GM12878 (cell line): ENCODE measurements around the gene FAM161A. TPM values are rescaled to one million over a fixed set of nuclear protein-coding genes. Genes with fewer than 3 reads are reported as not detected.

Source experiments
- ATAC-seq: fragments of 200-7000 bp; cut with Tn5 transposase; 3 replicates; pipeline ENCODE4 v1.9.1; 2020; ENCODE audit warnings: mild to moderate bottlenecking, moderate library complexity
- BruUV-seq: library from RNA; stranded (reverse); fragments of 400-500 nt; replicated peaks from 2 replicates; lab custom pipeline; 2021; lab: Mats Ljungman, UMichigan
- CTCF ChIA-PET: fragments of 300-600 bp; sonication (Branson Sonifier 250); formaldehyde crosslinking; extraction: SDS; loops from one replicate; lab custom pipeline; 2021; ENCODE audit warnings: inconsistent platforms; lab: Yijun Ruan, JAX
- POLR2A ChIA-PET: fragments of 350-600 bp; formaldehyde crosslinking; extraction: SDS; loops from one replicate; lab custom pipeline; 2021; ENCODE audit warnings: inconsistent platforms; lab: Charles Lee
- RAD21 ChIA-PET: fragments of 300-600 bp; sonication (Branson Sonifier 250); formaldehyde crosslinking; loops from one replicate; lab custom pipeline; 2023; ENCODE audit warnings: antibody characterized with exemption; ENCODE audit not compliant: unreplicated experiment; lab: Charles Lee
- SMC1A ChIA-PET: fragments of 300-600 bp; sonication (Branson Sonifier 250); formaldehyde crosslinking; loops from one replicate; lab custom pipeline; 2023; ENCODE audit not compliant: unreplicated experiment, uncharacterized antibody; lab: Charles Lee
- DNase-seq: peaks from one replicate; pipeline ENCODE4 v3.0.0-alpha.2; 2011; ENCODE audit warnings: low read depth, low spot score
- FAIRE-seq: peaks from 3 replicates; lab custom pipeline; 2011; peaks lifted over from hg19 to GRCh38; lab: Jason Lieb, UNC
- H2AFZ ChIP-seq: 2 replicates; pipeline ENCODE4 v1.6.0; 2011; ENCODE audit warnings: low read depth, low read length, control low read depth; ENCODE audit not compliant: control insufficient read depth
- H3K27ac ChIP-seq: 2 replicates; pipeline ENCODE4 v1.5.1; 2011; ENCODE audit warnings: control low read depth; ENCODE audit not compliant: control insufficient read depth, insufficient read depth
- H3K27me3 ChIP-seq, 2 experiments: replicated peaks in 1 of 2; 2 replicates each; pipeline versions ENCODE4 v1.6.0 to v1.6.1; 2011; ENCODE audit warnings: low read length in 1 of 2; ENCODE audit not compliant: control insufficient read depth in 2 of 2, insufficient read depth in 2 of 2
- H3K36me3 ChIP-seq, 2 experiments: 2 replicates each; pipeline ENCODE4 v1.5.1; 2011; ENCODE audit warnings: low read length in 1 of 2; ENCODE audit not compliant: control insufficient read depth in 2 of 2, insufficient read depth in 2 of 2
- H3K4me1 ChIP-seq: 2 replicates; pipeline ENCODE4 v1.6.1; 2011; ENCODE audit warnings: mild to moderate bottlenecking, low read length, moderate library complexity, mixed read lengths; ENCODE audit not compliant: control insufficient read depth, insufficient read depth
- H3K4me2 ChIP-seq: 2 replicates; pipeline ENCODE4 v1.6.0; 2011; ENCODE audit warnings: control low read depth; ENCODE audit not compliant: control insufficient read depth, insufficient read depth
- H3K4me3 ChIP-seq: fragments of 200-600 bp; sonication (generic); 2 replicates; pipeline ENCODE4 v1.5.1; 2016
- H3K79me2 ChIP-seq: 2 replicates; pipeline ENCODE4 v1.6.0; 2011; ENCODE audit warnings: low read length; ENCODE audit not compliant: control insufficient read depth, insufficient read depth
- H3K9ac ChIP-seq: 2 replicates; pipeline ENCODE4 v1.8.0; 2011; ENCODE audit warnings: low read length, control low read depth, mixed read lengths; ENCODE audit not compliant: control insufficient read depth, insufficient read depth
- H3K9me3 ChIP-seq: replicated peaks from 3 replicates; pipeline ENCODE4 v1.5.1; 2011; ENCODE audit warnings: mild to moderate bottlenecking, low read length; ENCODE audit not compliant: control insufficient read depth, insufficient read depth
- H4K20me1 ChIP-seq: 2 replicates; pipeline ENCODE4 v1.6.0; 2011; ENCODE audit not compliant: control insufficient read depth, insufficient read depth
- CBX3 ChIP-seq: fragments of 200-600 bp; sonication (generic); IDR thresholded peaks from 2 replicates; pipeline ENCODE4 v1.6.1; 2016; ENCODE audit warnings: low read depth, borderline replicate concordance
- CHD4 ChIP-seq: fragments of 200-600 bp; sonication (generic); IDR thresholded peaks from 2 replicates; pipeline ENCODE4 v1.6.1; 2016; ENCODE audit warnings: mild to moderate bottlenecking
- GATAD2B ChIP-seq: fragments of 450-650 bp; conservative IDR thresholded peaks from 2 replicates; pipeline ENCODE4 v1.6.1; 2017; ENCODE audit warnings: low read depth, mild to moderate bottlenecking, moderate library complexity
- HDGF ChIP-seq: fragments of 450-650 bp; IDR thresholded peaks from 2 replicates; pipeline ENCODE4 v1.6.1; 2016; ENCODE audit warnings: antibody characterized with exemption
- IRF4 ChIP-seq: IDR thresholded peaks from 2 replicates; pipeline ENCODE4 v1.6.1; 2011; ENCODE audit warnings: low read depth, low read length
- RBBP5 ChIP-seq: fragments of 200-600 bp; sonication (generic); conservative IDR thresholded peaks from 2 replicates; pipeline ENCODE4 v1.6.1; 2016
- SPI1 ChIP-seq: IDR thresholded peaks from 2 replicates; pipeline ENCODE4 v1.6.1; 2011; ENCODE audit warnings: low read depth, mild to moderate bottlenecking, low read length, moderate library complexity, borderline replicate concordance; ENCODE audit not compliant: insufficient read depth
- TCF7 ChIP-seq: IDR thresholded peaks from 2 replicates; pipeline ENCODE4 v1.6.1; 2014; ENCODE audit warnings: antibody characterized with exemption, borderline replicate concordance
- WGBS: methylation state at CpG from one replicate; pipeline ENCODE4 v1.1.6; 2016; ENCODE audit warnings: low lambda C conversion rate; ENCODE audit not compliant: insufficient replicate concordance, insufficient coverage; ENCODE audit errors: missing lambda C conversion rate; 5-methylcytosine and 5-hydroxymethylcytosine counted together
- in situ Hi-C: fragments of 300-500 bp; cut with MboI; formaldehyde crosslinking; loops from 9 replicates; pipeline ENCODE4 v1.14.3; 2018; ENCODE audit warnings: mixed read lengths
- intact Hi-C: fragments of 100-400 bp; cut with micrococcal nuclease; formaldehyde crosslinking; loops from one replicate; pipeline ENCODE4 v1.14.2; 2022; ENCODE audit not compliant: unreplicated experiment
- polyA plus RNA-seq, 11 experiments: library from polyadenylated mRNA; depleted of rRNA in 4 of 11; unstranded in 6 of 11; stranded (reverse) in 5 of 11; fragments of >200 nt; fragmentation: Nextera tagmentation in 4 of 11; fragmentation: Illumina TruSeq in 1 of 11; extraction: Ambion mirVana in 4 of 11; extraction: Trizol in 1 of 11; gene quantifications; 1 replicate in 1 of 11; 2 replicates in 10 of 11; pipeline versions ENCODE4 v1.2.1 to v1.2.3, GENCODE V29; 2011 to 2016; ENCODE audit warnings: inconsistent platforms in 2 of 11, missing spikeins in 2 of 11, low read depth in 1 of 11
- total RNA-seq, 4 experiments: library from RNA; depleted of rRNA in 3 of 4; stranded (reverse); fragments of >200 nt in 3 of 4; fragmentation: Illumina TruSeq in 1 of 4; extraction: Trizol in 1 of 4; gene quantifications; 2 replicates each; pipeline versions ENCODE4 v1.2.1 to v1.2.3, GENCODE V29; 2013 to 2021
- TF ChIP-seq, protein P1 (sequence below): IDR thresholded peaks from 2 replicates; pipeline ENCODE4 v1.6.1; 2012; ENCODE audit warnings: low read length, inconsistent platforms
- TF ChIP-seq, protein P2 (sequence below): IDR thresholded peaks from 2 replicates; pipeline ENCODE4 v1.6.1; 2012; ENCODE audit warnings: low read depth, low read length, improper control_type of control experiment
- TF ChIP-seq, protein P3 (sequence below): fragments of 450-650 bp; conservative IDR thresholded peaks from 2 replicates; pipeline ENCODE4 v1.6.1; 2017; ENCODE audit warnings: mild to moderate bottlenecking, moderate library complexity
- TF ChIP-seq, protein P4 (sequence below): fragments of 450-650 bp; IDR thresholded peaks from 2 replicates; pipeline ENCODE4 v1.6.1; 2017; ENCODE audit warnings: mild to moderate bottlenecking, low read depth, inconsistent platforms; ENCODE audit not compliant: poor library complexity, severe bottlenecking

FAM161A gene
- total and polyA plus RNA-seq, 10 of the 15 experiments (the other 5 are each of a cell fraction or from before 2014, with no cell fraction given): 2.2 to 12.2 (median 8.9) TPM

DNA sequence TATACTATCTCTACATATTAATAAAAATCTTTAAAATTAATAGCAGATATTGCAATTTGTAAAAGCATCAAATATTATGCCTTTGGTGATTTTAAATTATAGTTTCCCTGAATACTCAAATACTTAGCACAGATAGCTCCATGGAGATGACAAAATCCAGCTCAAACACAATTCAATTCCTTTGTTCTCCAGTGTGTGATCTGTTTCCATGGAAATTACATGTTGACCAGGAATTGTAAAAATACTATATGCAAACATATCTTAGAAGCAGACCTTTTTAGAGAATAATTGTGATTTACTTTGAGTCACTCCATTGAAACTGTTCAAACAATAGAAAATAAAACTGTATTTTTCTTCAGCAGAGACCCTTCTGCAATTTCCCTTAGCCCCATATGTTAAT lies 68.3 kb downstream of the FAM161A start:
- Histone ChIP-seq H3K4me1 (no peaks in the 10 kb centered on the region), H3K79me2 (no peaks in the 10 kb centered on the region)
- ATAC-seq: no peak
- no peak for TF ChIP-seq IRF4
- TF ChIP-seq GATAD2B: no peak
- TF ChIP-seq HDGF: no peak
- TF ChIP-seq, all 136 proteins: peak for 0
- H3K27ac ChIP-seq: no peak overlapping the region
- no peak overlapping the region for H2AFZ ChIP-seq
- H4K20me1 ChIP-seq: no peaks in the 10 kb centered on the region
- H3K9me3 ChIP-seq: no peaks in the 10 kb centered on the region
- no peaks in the 10 kb centered on the region for H3K36me3 ChIP-seq
- SMC1A ChIA-PET: no interaction called here
- in situ Hi-C loops (no loop called here), intact Hi-C loops (no loop called here)
- no peaks in the 10 kb centered on the region for H3K27me3 ChIP-seq
- DNase-seq (no peak), FAIRE-seq (no peak)
- BruUV-seq: no TSS peak
- no peak overlapping the region for H3K4me2 ChIP-seq
- POLR2A ChIA-PET: no interaction called here
- CTCF ChIA-PET: no interaction called here
- H3K9ac ChIP-seq: no peak overlapping the region
- RAD21 ChIA-PET: interaction anchor here (0.6 kb wide), 1 partner anchor 182 kb away, joined by 3 read pairs; no protein-coding TSS in a partner anchor
- no peak overlapping the region for H3K4me3 ChIP-seq

DNA sequence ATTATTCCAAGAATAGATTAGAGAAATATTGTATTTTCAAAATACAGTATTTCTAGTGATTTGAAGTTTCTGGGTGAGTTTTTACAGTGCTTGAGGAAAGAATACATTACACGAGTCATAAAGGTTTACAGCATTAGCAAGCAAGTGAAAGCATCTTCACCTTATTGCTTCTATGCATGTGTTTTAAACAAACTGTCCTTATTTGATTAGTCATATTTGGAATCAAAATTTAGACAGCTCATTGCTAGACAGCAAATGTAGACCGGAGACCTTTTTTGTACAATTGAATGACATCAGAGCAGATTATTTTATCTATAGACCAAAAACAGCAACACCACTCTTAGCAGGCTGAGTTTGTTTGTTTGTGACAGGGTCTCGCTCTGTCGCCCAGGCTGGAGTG lies 69.2 kb downstream of the FAM161A start:
- FAIRE-seq: no peak
- no peak overlapping the region for H3K27ac ChIP-seq
- no peak overlapping the region for H3K9ac ChIP-seq
- intact Hi-C loops: no loop called here
- SMC1A ChIA-PET: no interaction called here
- H3K36me3 ChIP-seq: no peaks in the 10 kb centered on the region
- POLR2A ChIA-PET: no interaction called here
- no peaks in the 10 kb centered on the region for H3K9me3 ChIP-seq
- H3K4me3 ChIP-seq: no peak overlapping the region
- CTCF ChIA-PET: no interaction called here
- H4K20me1 ChIP-seq: no peaks in the 10 kb centered on the region
- ATAC-seq: peak; percentile 30
- in situ Hi-C loops: no loop called here
- RAD21 ChIA-PET: interaction anchor here (0.6 kb wide), 1 partner anchor 182 kb away, joined by 3 read pairs; no protein-coding TSS in a partner anchor
- H3K4me1 ChIP-seq: no peaks in the 10 kb centered on the region
- no peak overlapping the region for H3K4me2 ChIP-seq
- H2AFZ ChIP-seq: no peak overlapping the region
- no peaks in the 10 kb centered on the region for H3K27me3 ChIP-seq
- BruUV-seq: no TSS peak
- no peak for DNase-seq
- 47% methylated on average over 4 of the region's 4 CpGs for WGBS
- no peaks in the 10 kb centered on the region for H3K79me2 ChIP-seq
- TF ChIP-seq, protein P1, sequence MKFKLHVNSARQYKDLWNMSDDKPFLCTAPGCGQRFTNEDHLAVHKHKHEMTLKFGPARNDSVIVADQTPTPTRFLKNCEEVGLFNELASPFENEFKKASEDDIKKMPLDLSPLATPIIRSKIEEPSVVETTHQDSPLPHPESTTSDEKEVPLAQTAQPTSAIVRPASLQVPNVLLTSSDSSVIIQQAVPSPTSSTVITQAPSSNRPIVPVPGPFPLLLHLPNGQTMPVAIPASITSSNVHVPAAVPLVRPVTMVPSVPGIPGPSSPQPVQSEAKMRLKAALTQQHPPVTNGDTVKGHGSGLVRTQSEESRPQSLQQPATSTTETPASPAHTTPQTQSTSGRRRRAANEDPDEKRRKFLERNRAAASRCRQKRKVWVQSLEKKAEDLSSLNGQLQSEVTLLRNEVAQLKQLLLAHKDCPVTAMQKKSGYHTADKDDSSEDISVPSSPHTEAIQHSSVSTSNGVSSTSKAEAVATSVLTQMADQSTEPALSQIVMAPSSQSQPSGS: no peak
- TF ChIP-seq RBBP5: no peak
- TF ChIP-seq SPI1: no peak
- TF ChIP-seq, protein P2, sequence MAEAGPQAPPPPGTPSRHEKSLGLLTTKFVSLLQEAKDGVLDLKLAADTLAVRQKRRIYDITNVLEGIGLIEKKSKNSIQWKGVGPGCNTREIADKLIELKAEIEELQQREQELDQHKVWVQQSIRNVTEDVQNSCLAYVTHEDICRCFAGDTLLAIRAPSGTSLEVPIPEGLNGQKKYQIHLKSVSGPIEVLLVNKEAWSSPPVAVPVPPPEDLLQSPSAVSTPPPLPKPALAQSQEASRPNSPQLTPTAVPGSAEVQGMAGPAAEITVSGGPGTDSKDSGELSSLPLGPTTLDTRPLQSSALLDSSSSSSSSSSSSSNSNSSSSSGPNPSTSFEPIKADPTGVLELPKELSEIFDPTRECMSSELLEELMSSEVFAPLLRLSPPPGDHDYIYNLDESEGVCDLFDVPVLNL: no peak
- TF ChIP-seq, protein P3, sequence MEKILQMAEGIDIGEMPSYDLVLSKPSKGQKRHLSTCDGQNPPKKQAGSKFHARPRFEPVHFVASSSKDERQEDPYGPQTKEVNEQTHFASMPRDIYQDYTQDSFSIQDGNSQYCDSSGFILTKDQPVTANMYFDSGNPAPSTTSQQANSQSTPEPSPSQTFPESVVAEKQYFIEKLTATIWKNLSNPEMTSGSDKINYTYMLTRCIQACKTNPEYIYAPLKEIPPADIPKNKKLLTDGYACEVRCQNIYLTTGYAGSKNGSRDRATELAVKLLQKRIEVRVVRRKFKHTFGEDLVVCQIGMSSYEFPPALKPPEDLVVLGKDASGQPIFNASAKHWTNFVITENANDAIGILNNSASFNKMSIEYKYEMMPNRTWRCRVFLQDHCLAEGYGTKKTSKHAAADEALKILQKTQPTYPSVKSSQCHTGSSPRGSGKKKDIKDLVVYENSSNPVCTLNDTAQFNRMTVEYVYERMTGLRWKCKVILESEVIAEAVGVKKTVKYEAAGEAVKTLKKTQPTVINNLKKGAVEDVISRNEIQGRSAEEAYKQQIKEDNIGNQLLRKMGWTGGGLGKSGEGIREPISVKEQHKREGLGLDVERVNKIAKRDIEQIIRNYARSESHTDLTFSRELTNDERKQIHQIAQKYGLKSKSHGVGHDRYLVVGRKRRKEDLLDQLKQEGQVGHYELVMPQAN: no peak
- TF ChIP-seq, protein P4, sequence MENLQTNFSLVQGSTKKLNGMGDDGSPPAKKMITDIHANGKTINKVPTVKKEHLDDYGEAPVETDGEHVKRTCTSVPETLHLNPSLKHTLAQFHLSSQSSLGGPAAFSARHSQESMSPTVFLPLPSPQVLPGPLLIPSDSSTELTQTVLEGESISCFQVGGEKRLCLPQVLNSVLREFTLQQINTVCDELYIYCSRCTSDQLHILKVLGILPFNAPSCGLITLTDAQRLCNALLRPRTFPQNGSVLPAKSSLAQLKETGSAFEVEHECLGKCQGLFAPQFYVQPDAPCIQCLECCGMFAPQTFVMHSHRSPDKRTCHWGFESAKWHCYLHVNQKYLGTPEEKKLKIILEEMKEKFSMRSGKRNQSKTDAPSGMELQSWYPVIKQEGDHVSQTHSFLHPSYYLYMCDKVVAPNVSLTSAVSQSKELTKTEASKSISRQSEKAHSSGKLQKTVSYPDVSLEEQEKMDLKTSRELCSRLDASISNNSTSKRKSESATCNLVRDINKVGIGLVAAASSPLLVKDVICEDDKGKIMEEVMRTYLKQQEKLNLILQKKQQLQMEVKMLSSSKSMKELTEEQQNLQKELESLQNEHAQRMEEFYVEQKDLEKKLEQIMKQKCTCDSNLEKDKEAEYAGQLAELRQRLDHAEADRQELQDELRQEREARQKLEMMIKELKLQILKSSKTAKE: no peak
- no peak for TF ChIP-seq TCF7
- no peak for TF ChIP-seq CHD4
- TF ChIP-seq CBX3: no peak
